ENCODE results near the gene CYLC2.

The CYLC2 gene, protein sequence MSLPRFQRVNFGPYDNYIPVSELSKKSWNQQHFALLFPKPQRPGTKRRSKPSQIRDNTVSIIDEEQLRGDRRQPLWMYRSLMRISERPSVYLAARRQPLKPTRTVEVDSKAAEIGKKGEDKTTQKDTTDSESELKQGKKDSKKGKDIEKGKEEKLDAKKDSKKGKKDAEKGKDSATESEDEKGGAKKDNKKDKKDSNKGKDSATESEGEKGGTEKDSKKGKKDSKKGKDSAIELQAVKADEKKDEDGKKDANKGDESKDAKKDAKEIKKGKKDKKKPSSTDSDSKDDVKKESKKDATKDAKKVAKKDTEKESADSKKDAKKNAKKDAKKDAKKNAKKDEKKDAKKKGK

GRCh38 chr9:102995033-102995432, at the start of gene CYLC2:
Gene CYLC2, plus strand, starts transcription at chr9:102995333. Its CDS starts 48 bp downstream, at chr9:102995381.
- TF ChIP-seq, protein P1, sequence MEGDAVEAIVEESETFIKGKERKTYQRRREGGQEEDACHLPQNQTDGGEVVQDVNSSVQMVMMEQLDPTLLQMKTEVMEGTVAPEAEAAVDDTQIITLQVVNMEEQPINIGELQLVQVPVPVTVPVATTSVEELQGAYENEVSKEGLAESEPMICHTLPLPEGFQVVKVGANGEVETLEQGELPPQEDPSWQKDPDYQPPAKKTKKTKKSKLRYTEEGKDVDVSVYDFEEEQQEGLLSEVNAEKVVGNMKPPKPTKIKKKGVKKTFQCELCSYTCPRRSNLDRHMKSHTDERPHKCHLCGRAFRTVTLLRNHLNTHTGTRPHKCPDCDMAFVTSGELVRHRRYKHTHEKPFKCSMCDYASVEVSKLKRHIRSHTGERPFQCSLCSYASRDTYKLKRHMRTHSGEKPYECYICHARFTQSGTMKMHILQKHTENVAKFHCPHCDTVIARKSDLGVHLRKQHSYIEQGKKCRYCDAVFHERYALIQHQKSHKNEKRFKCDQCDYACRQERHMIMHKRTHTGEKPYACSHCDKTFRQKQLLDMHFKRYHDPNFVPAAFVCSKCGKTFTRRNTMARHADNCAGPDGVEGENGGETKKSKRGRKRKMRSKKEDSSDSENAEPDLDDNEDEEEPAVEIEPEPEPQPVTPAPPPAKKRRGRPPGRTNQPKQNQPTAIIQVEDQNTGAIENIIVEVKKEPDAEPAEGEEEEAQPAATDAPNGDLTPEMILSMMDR (IDR thresholded peaks at IDR 0.05; ENCODE audit: borderline replicate concordance, insufficient read depth, low read depth, low read length): no peak
- H3K4me3 ChIP-seq (ENCODE audit: low read depth, low read length): no peak within 1 kb of the TSS

GRCh38 chr9:102950346-102950745, 44.8 kb upstream of the CYLC2 start:
- TF ChIP-seq, protein P1 (IDR thresholded peaks at IDR 0.05; ENCODE audit: borderline replicate concordance, insufficient read depth, low read depth, low read length): no peak
- H3K4me3 ChIP-seq (ENCODE audit: low read depth, low read length): no peak overlapping the region

GRCh38 chr9:102966999-102967398, 28.1 kb upstream of the CYLC2 start:
- TF ChIP-seq, protein P1 (IDR thresholded peaks at IDR 0.05; ENCODE audit: borderline replicate concordance, insufficient read depth, low read depth, low read length): no peak
- H3K4me3 ChIP-seq (ENCODE audit: low read depth, low read length): no peak overlapping the region

GRCh38 chr9:102967979-102968378, 27.2 kb upstream of the CYLC2 start:
- no peak overlapping the region for H3K4me3 ChIP-seq (ENCODE audit: low read depth, low read length)
- TF ChIP-seq, protein P1 (IDR thresholded peaks at IDR 0.05; ENCODE audit: borderline replicate concordance, insufficient read depth, low read depth, low read length): no peak

GRCh38 chr9:102972780-102973179, 22.4 kb upstream of the CYLC2 start:
- H3K4me3 ChIP-seq (ENCODE audit: low read depth, low read length): no peak overlapping the region
- TF ChIP-seq, protein P1 (IDR thresholded peaks at IDR 0.05; ENCODE audit: borderline replicate concordance, insufficient read depth, low read depth, low read length): no peak

- H3K4me3 ChIP-seq (ENCODE audit: low read depth, low read length): no peak overlapping the region
Observed at GRCh38 chr9:102974530-102974929, 20.6 kb upstream of the CYLC2 start.

More at GRCh38 chr9:102974530-102974929, 20.6 kb upstream of the CYLC2 start:
- TF ChIP-seq, protein P1 (IDR thresholded peaks at IDR 0.05; ENCODE audit: borderline replicate concordance, insufficient read depth, low read depth, low read length): no peak

All from GM12875 (cell line).